ENCODE results near the gene CFAP97D1.

GRCh38 chr17:43831633-43832032 is 51.4 kb downstream of the CFAP97D1 start:
- TF ChIP-seq CTCF (IDR thresholded peaks at IDR 0.05; ENCODE audit: insufficient read depth, low read length, poor library complexity, severe bottlenecking) (no peak), EZH2phosphoT487 (conservative IDR thresholded peaks at IDR 0.05; ENCODE audit: low read length) (no peak)
